Lung (tissue), 12 donors: ENCODE measurements around the gene TOMM70. TPM values are rescaled to one million over a fixed set of nuclear protein-coding genes. Genes with fewer than 3 reads are reported as not detected.

Source experiments
- ATAC-seq: fragments of 200-7000 bp; cut with Tn5 transposase; one replicate; pipeline ENCODE4 v1.9.1; 2020; ENCODE audit warnings: moderate number of reproducible peaks; ENCODE audit not compliant: insufficient read depth, low FRiP score
- DNase-seq, 3 donors: peaks; one replicate each; pipeline ENCODE4 v3.0.0-alpha.2; 2013 to 2017
- H3K27ac ChIP-seq, 2 donors: one replicate each; pipeline ENCODE4 v1.5.1; 2013; ENCODE audit warnings: mild to moderate bottlenecking in 2 of 2, moderate library complexity in 2 of 2, control low read depth in 1 of 2, inconsistent platforms in 1 of 2, low read depth in 1 of 2, low read length in 1 of 2
- H3K27me3 ChIP-seq, 3 donors: one replicate each; pipeline ENCODE4 v1.5.1; 2013; ENCODE audit warnings: low read length in 2 of 3; ENCODE audit not compliant: control insufficient read depth in 3 of 3, insufficient read depth in 3 of 3
- H3K36me3 ChIP-seq, 4 donors: one replicate each; pipeline ENCODE4 v1.5.1; 2013; ENCODE audit warnings: low read length in 4 of 4, mild to moderate bottlenecking in 1 of 4, moderate library complexity in 1 of 4; ENCODE audit not compliant: control insufficient read depth in 4 of 4, insufficient read depth in 4 of 4
- H3K4me1 ChIP-seq, 5 donors: one replicate each; pipeline ENCODE4 v1.5.1; 2013; ENCODE audit warnings: low read length in 5 of 5, mild to moderate bottlenecking in 2 of 5, moderate library complexity in 1 of 5; ENCODE audit not compliant: control insufficient read depth in 5 of 5, insufficient read depth in 5 of 5
- H3K4me3 ChIP-seq: one replicate; pipeline ENCODE4 v1.5.1; 2013; ENCODE audit warnings: mild to moderate bottlenecking, control low read depth, moderate library complexity
- H3K9ac ChIP-seq, 2 donors: one replicate each; pipeline ENCODE4 v1.5.1; 2013; ENCODE audit warnings: low read length in 2 of 2, control low read depth in 1 of 2; ENCODE audit not compliant: insufficient read depth in 1 of 2
- H3K9me3 ChIP-seq, 4 donors: one replicate each; pipeline ENCODE4 v1.5.1; 2013; ENCODE audit warnings: low read length in 3 of 4, mild to moderate bottlenecking in 1 of 4, moderate library complexity in 1 of 4; ENCODE audit not compliant: control insufficient read depth in 4 of 4, insufficient read depth in 3 of 4
- CTCF ChIP-seq: IDR thresholded peaks from 2 replicates; pipeline ENCODE4 v1.5.1; 2012; ENCODE audit warnings: mild to moderate bottlenecking; ENCODE audit errors: control extremely low read depth, extremely low read depth
- WGBS, 2 donors: extraction: QIAGEN DNeasy Blood & Tissue Kit; methylation state at CpG; one replicate each; pipeline ENCODE4 v1.1.7; 2013; 5-methylcytosine and 5-hydroxymethylcytosine counted together
- polyA plus RNA-seq, 2 donors: library from polyadenylated mRNA; stranded (reverse); fragments of 200-250 nt; gene quantifications; one replicate each; pipeline ENCODE4 v1.2.1, GENCODE V29; 2013
- total RNA-seq, 2 donors: library from RNA; depleted of rRNA in 1 of 2; stranded (reverse); fragments of >200 nt in 1 of 2; gene quantifications; one replicate each; pipeline ENCODE4 v1.2.1, GENCODE V29; 2014 to 2021
- donor health status: control.
- donor health status: control.
- donor health status: Bipolar disorder and iron deficiency.
- donor health status: healthy.
- donor health status: DM: yes; HTN: yes; CAD: no.

The TOMM70 gene
- total and polyA plus RNA-seq, 4 donors = 15.9 to 56.9 (median 22.7) TPM

DNA sequence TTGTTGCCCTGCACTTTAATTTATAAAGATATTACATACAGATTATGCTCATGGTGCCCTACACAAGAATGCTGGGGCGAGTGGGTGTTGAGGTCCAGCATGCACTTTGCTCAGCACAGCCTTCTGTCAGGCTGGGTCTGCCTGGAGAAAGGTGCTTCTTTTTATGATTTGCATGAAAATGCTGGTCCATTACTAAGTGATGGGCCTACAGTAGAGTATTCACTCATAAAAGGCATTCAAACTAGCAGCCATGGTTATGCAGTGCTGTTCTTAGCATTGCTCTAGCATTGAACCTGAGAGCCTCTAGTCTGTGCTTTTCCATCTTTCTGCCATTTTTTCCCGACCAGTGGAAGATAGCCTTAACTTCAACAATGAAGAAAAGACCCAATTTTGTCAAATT, 12.7 kb upstream of the TOMM70 start:
- no peaks in the 10 kb centered on the region for H3K4me1 ChIP-seq
- no peak overlapping the region for H3K4me3 ChIP-seq
- H3K36me3 ChIP-seq = peaks cover 0 to 9% (median 3%) of the 10 kb centered on the region in 4 donors
- no peak for ATAC-seq
- DNase-seq = no peak
- H3K27ac ChIP-seq = no peak overlapping the region
- no peaks in the 10 kb centered on the region for H3K27me3 ChIP-seq
- no peak overlapping the region for H3K9ac ChIP-seq
- WGBS, 2 donors = 91 to 93% methylated on average over 2 of the region's 2 CpGs
- TF ChIP-seq CTCF = no peak
- peaks cover 0 to 8% (median under 1%) of the 10 kb centered on the region in 4 donors for H3K9me3 ChIP-seq

DNA sequence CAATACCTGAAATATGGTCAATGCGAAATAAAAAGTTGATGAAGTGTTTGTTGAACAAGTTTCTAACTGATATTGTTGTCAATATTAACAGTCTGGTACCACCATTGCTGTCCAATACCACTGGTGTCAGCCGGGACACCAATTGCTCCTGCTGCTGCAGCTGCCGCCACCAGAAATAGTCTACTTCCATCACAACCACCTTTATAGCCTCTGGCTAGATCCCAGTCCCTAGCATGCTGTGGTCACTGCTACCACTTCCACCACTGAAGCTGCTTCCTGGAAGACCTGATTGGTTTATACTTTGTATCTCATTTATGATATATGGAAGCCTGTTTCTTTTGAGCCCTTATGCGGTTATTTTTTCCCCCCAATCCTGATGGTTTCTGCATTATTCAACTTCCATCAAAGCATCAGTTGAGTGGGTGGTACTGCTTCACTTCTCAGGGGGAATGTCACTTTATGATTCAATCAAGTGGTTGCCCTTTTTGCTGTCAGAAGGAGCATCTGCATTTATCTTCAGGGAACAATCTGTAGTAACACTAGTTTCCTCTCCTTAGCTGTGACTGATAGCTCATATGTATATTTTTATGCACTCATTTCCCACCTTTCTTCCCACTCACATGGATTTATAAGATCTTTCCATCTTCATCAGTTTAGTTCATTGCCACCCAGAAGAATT, 12.2 kb upstream of the TOMM70 start:
- no peak overlapping the region for H3K27ac ChIP-seq
- DNase-seq (no peak), ATAC-seq (no peak)
- peaks cover 0 to 8% (median 2%) of the 10 kb centered on the region in 4 donors for H3K9me3 ChIP-seq
- H3K36me3 ChIP-seq = peaks cover 0 to 9% (median 3%) of the 10 kb centered on the region in 4 donors
- no peaks in the 10 kb centered on the region for H3K4me1 ChIP-seq
- H3K4me3 ChIP-seq = no peak overlapping the region
- no peak for TF ChIP-seq CTCF
- H3K27me3 ChIP-seq = no peaks in the 10 kb centered on the region
- H3K9ac ChIP-seq = no peak overlapping the region
- whole genome bisulfite sequencing, 2 donors = 97 to 99% methylated on average over 4 of the region's 4 CpGs

DNA sequence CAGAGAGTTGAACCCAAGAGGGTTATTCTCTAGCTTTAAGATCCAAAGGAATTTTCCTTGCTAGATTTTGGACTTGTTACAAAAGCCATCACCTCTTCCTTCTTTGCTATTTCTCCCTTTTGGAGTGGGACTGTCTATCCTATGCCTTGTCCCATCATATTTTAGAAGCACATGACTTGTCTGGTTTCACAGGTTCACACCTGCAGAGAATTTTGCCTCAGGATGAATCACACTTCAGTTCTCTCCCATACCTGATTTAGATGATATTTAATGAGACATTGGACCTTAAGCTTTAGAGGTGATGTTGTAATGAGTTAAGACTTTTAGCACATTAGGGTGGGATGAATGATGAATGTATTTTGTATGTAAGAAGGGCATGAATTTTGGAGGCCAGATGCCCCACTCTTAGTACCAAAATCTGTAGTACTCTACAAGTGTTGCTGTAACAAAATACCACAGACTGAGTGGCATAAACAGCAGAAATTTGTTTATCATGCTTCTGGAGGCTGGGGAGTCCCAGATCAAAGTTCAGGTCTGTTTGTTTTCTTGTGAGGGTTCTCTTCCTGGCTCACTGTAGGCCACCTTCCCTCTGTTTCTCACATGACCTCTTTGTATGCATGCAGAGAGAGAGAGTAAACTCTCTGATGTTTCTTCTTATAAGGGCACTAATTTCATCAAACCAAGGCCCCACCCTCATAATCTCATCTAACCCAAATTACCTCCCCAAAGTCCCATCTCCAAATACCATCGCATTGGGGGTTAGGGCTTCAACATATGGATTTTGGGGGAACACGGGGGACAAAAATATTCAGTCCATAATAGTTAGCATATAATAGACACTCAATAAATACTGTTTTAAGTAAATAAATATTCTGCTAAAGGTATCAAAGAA, 10.4 kb upstream of the TOMM70 start:
- Histone ChIP-seq H3K36me3 (peaks cover 0 to 16% (median 3%) of the 10 kb centered on the region in 4 donors), H3K4me1 (no peaks in the 10 kb centered on the region), H3K4me3 (no peak overlapping the region), H3K27me3 (no peaks in the 10 kb centered on the region), H3K27ac (no peak overlapping the region), H3K9ac (no peak overlapping the region), H3K9me3 (peaks cover 0 to 10% (median 3%) of the 10 kb centered on the region in 4 donors)
- TF ChIP-seq CTCF = no peak
- DNase-seq (no peak), ATAC-seq (no peak)
- 99 to 100% methylated on average over 2 of the region's 2 CpGs for WGBS, 2 donors
